Measurements from ENCODE around the gene NINL.
"Not testable (repeated sequence)": the region's sequence is repeated elsewhere in the genome, so short reads cannot be mapped to it uniquely, and the experiment has no call there.

The NINL gene

DNA sequence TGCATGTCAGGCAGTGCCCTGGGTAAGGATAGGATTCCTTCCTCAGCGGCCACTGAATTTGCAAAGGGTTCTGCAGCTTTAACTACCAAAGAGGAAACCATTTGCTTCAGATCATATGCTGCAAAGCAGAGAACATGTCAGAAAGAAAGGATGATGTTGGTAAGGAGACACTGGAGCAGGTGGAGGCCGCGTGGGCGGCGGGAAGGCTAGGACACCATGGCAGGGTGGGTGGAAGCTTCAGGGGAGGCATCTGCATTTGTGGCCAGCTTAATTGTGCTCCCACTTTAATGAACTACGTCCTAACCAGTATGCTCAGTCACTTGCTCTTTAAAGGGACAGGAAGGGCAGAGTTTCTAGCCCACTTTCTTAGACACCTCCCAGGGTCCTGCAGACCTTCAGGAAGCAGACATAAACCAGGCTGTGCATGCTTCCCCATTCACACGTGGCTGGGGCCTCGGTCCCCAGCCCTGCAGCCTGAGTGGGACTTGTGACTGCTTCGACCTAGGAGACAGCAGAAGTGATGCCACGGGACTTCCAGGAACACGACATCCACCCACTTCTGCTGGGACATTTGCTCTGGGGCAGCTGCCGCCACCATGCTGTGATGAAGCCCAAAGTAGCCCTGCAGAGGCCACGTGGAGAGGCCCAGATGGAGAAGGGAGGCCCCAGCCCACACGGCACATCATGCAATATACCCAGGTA, 101.7 kb downstream of the NINL start:
- no peak for DNase-seq

DNA sequence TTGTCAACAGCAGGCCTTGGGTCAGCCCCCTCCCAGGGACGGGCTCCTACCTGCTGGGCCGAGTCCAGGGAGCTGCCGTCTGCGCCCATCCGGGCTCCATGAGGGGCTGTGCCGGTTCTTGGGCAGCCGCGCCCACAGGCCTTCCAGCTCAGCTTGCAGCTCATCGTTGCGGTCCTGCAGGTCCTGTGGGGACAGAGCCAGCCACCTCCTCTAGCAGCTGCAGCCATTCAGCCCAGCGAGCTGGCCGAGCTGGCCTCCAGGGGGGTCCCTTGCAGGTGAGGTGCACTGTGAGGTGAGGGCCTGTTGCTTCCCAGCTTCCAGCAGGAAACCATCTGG, 103.4 kb downstream of the NINL start:
- DNase-seq = no peak

DNA sequence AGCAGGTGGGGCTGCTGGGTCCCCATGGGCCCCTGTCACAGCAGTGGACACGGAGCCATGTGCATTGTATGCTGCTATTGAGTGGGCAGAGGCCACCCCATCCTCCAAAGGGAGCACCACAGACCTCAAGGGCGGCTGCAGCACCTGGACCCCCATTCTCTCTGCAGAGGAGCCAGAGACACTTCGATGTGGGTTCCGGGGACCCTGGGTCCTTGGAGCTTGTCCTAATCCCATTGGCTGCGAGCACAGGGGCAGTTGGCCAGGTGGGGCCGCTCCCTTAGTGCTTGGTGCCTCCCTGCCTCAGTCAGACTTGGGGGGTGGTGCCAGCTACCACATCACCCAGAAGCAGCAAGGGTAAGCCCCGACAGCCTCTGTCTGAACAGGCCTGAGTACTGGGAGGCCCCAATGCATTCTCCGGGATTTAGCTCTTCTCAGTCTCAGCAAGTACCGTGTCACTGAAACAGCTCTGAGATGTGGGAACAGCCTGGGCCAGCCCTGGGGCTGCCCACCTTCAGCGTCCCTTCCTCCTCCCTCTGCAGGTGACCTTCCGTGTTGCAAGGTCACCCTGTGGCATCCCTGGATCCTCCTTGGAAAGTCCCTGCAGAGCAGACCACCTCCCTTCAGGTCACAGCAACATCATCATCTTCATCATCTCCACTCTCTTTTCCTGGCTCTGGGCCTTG, 104.0 kb downstream of the NINL start:
- no peak for DNase-seq

DNA sequence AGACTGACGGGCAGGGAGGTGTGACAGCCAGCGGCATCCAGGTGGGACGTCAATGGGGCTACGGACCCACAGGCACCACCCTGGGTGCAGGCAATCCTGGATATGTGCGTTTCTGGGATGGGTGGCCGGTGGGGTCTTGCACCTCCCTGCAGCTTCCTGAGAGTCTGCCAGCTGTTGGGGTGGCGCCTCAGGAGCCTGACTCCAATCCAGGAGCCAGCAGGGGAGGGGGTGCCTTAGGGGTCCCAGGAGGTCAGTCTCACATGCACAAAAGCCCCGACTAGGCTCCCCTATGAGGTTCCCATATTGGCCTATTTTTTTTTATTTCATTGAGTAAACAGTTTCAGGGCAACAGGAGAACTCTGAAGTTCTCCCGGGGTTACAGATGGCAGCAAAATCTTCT, 104.5 kb downstream of the NINL start:
- no peak for DNase-seq

DNA sequence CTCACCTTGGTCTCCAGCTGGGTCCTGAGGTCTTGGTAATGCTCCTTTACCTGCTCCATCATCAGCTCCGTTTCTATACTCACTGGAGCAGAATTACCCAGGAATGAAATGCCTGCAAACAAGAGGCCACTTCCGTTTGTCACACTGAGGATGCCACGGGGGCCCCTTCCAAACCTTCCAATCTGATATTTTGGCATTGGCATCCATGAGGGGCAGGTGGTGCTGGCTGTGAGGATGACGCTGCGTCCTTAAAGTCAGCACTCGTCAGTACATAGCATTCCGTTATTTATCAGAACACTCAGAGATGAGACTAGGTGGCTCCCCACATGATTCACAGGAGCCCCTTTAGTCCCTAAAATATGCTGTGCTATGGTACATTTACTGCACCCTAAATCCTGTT, 105.2 kb downstream of the NINL start:
- no peak for DNase-seq

DNA sequence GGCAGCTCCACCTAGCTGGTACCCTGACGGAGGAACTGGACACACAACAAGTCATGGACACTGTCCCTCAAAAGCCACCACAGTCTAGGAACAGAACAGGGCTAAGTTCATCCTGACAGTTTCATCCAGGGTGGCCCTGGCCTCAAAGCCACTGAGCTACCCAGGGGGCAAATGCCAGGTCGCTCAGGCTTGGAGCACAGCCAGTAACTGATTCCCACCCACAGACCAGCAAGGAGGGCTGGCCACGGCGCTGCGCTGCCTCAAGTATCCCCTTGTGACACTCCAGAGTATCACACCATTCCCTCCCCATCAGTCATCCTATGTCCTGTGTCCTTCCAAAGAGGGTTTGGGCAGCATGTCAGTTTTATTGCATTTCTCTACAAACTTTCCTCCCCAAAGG, 105.7 kb downstream of the NINL start:
- no peak for DNase-seq

DNA sequence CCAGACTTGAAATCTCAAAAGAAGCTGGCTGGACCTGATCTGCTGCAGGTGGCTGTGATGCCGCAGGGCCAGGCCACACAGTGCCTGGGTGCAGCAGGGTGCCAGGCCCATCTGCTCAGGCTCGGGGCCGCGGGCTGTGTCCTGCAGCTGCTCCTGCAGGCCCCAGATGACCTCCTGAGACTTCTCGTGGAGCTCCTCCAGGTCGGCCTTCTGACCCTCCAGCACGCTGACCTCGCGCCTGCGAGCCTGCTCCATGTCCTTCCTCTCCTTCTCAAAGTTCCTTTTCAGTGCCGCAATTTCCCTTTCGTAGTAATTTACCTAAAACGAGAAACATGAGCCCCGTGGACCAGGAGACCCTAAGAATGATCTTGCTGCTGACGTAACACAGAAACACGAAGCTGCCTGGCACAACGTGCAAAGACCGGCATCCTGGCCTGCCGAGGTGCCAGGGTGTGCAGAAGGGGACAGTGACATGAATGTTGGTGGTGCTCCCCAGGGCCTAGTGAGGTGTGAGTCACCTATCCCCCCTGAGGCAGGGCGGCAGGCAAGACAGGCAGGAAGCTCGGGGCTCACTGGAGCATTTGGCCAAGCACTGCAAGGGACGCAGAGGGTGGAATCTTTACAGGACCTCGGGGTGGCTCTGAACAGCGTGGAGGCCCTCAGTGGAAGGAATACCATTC, 106.3 kb downstream of the NINL start:
- no peak for DNase-seq

DNA sequence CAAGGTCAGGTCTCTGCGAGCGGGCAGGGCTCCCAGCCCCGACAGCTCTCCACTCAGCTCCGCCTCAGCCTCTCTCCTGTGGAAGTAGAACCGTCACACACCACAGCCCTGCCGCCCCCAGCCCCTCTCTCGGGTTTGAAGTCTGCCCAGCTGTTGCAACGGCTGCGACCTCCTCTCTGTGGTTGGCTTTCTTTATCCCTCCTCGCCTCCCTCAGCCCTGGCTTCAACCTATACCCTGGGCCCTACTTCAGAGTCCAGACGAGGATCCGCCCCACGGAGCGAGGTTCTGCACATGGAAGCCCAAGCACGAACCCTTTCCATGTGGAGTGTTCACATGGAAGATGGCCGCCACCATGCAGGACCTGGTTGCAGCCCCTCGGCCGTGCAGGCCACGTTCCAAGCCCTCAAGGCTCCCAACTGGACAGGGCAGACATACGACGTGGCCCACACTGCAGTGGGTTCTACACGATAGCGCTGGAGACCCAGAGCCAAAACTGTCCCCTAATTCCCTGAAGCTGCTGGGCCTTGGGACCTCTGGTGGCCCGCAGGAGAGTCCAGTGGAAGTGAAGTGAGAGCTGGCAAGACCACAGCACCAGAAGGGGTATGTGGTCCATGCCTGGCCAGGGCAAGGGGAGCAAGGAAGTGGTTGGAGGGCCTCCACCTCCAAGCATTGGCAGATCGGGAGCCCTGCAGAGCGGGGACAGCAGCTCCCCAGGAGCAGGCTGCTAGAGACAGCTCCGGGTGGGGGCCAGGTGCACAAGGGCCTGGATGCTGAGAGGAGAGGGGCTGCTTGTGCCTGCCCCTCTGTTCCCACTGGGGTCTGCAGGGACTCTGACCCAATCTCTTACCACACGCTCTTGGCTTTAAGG, 108.1 kb downstream of the NINL start:
- no peak for DNase-seq

DNA sequence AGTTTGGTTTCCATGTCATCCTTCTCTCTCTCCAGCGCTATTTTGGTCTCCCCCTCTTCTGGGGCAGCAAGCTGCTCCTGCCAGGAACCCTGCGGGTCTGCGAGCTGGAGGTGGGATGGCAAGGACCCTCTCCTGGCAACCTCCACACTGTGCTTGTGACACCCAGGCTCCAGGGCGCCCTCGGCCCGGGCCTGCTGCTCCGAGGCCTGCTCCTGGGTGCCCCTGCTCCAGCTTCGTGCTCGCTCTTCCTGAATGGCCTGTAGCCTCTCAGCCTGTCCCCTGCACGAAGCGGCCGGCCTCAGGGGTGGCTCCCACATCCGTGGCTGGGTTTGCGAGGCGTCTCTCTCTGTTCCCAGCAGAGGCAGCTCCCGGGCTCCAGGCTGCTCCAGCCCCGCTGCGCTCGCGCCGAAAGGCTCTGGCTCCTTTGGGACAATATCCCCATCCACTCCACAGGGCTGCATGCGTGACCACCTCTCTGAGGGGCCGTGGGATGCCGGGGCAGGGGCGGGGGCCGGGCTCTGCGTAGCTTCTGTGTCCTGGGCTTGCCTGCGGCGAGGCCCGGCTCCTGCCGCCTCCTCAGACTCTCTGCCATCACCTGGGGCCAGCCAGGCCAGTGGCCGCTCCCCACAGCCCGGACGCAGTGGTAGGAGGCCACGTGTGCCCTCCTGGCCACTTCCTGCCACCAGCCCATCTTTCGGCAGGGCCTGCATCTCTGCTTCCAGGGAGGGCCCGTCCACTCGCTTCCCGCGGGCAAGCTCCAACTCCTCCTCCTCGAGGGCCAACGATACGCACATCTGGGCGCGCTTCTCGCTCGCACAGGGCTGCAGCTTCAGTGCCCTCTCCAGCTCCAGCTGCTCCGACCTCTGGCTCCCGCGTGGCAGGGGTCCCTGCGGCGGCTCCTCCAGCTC, 109.0 kb downstream of the NINL start:
- DNase-seq = no peak

DNA sequence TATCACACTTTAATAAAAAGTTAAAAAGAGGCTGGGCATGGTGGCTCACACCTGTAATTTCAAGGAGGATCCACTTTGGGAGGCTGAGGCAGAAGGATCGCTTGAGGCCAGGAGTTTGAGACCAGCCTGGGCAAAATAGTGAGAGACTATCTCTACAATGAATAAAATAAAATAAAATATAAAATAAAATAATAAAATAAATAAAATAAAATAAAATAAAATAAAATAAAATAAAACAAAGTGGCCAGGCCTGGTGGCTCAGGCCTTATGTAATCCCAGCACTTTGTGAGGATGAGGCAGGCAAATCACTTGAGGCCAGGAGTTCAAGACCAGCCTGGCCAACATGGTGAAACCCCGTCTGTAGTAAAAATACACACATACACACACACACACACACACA, 112.0 kb downstream of the NINL start:
- not testable (repeated sequence) for DNase-seq

DNA sequence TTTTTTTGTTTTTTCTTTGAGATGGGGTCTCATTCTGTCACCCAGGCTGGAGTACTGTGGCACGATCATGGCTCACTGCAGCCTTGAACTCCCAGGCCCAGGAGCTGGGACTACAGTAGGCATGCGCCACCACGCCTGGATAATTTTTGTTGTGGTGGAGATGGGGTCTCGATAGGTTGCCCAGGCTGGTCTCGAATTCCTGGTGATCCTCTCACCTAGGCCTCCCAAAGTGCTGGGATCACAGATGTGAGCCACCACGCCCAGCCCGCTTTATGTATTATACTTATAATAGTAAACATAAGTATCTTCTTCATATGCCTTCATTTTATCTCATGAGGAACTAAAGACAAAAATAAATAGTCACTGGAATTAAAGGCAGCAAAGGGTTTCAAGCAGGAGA, 114.3 kb downstream of the NINL start:
- no peak for DNase-seq

DNA sequence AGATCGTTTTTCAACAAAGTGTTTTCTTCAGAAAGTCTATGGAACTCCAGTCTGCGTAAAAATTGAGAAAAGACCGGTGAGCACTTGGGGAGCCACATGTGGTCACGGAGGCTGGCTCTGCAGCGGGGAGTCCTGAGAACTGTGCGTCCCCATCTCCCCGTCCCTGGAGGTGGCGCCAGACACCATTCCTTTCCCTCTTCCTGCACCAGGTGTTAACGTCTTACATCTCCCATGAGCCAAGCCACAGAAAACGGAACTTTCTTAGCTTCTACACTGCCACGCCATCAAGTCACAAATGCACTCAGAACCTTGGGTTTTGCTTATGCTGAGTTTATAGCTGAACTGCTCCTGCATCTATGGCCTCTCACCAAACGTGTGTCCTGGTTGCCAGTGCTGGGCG, 115.3 kb downstream of the NINL start:
- no peak for DNase-seq

DNA sequence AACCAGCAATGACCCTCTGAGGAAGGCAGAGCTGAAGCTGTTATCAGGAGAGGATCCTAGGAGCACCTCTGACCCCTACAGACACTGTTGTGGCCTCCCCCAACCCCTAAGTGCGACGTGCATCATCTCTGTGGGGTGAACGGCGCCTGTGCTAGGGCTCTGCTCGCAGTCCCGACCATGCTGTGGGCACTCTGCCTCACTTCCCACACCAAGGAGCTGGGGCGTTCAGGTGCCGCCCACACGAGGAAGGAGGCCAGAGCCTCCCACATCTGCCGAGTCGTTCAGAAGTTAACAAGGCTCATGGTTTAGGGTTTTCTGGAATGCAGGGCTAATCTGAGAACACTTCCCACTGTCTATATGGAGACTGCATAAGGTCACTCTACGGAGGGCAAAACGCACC, 115.8 kb downstream of the NINL start:
- no peak for DNase-seq

DNA sequence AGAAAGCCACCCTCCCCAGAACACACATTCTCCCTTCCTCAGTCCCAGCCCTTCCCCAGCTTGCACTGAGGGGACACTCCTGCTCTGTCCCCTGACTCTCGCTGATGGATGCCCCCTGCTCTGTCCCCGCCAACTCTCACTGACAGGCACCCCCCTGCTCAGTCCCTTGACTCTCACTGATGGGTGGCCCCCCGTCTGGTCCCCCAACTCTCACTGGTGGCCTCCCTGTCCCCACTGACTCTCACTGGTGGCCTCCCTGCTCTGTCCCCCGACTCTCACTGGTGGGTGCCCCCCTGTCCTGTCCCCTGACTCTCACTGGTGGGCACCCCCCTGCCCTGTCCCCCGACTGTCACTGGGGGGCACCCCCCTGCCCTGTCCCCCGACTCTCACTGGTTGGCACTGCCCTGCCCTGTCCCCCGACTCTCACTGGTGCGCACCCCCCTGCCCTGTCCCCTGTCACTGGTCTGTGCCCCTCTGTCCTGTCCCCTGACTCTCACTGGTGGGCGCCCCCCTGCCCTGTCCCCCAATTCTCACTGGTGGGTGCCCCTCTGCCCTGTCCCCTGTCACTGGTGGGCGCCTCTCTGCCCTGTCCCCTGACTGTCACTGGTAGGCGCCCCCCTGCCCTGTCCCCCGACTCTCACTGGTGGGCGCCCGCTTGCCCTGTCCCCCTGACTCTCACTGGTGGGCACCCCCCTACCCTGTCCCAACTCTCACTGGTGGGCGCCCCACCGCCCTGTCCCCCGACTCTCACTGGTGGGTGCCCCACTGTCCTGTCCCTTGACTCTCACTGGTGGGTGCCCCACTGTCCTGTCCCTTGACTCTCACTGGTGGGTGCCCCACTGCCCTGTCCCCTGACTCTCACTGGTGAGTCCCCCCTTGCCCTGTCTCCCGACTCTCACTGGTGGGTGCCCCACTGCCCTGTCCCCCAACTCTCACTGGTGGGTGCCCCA, 116.9 kb downstream of the NINL start:
- no peak for DNase-seq

DNA sequence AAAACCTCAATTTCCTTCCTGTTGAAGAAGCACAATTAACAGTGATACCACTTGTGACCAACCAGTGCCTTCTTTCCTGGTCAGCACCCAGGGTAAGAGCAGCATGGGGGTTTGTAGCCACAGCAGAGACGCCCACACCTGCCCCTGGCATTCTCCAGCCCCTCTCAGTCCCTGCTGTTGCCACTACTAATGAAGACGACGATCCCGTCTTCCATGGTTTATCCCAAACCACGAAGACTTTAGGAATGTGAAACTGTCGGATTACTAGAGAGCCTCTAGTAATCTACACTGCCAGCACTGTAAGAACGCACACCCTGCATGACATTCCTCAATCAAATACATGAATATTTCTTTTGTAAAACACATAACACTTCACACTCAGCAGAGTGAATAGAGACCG, 117.9 kb downstream of the NINL start:
- DNase-seq = no peak

DNA sequence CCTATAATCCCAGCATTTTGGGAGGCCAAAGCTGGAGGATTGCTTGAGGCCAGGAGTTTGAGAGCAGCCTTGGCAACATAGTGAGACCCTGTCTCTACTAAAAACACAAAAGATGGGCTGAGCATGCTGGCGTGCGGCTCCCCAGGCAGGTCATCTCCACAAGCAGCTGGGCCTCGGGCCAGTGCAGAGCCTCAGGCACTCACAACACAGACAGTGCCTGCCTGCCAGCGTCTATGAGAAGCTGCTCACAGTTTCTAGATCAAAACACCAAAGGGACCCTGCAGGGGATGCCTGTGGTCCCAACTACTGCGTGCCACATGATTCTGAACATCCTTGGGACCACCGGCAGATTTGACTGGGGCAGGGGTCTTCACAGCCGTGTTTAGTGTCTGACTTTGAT, 118.5 kb downstream of the NINL start:
- no peak for DNase-seq

DNA sequence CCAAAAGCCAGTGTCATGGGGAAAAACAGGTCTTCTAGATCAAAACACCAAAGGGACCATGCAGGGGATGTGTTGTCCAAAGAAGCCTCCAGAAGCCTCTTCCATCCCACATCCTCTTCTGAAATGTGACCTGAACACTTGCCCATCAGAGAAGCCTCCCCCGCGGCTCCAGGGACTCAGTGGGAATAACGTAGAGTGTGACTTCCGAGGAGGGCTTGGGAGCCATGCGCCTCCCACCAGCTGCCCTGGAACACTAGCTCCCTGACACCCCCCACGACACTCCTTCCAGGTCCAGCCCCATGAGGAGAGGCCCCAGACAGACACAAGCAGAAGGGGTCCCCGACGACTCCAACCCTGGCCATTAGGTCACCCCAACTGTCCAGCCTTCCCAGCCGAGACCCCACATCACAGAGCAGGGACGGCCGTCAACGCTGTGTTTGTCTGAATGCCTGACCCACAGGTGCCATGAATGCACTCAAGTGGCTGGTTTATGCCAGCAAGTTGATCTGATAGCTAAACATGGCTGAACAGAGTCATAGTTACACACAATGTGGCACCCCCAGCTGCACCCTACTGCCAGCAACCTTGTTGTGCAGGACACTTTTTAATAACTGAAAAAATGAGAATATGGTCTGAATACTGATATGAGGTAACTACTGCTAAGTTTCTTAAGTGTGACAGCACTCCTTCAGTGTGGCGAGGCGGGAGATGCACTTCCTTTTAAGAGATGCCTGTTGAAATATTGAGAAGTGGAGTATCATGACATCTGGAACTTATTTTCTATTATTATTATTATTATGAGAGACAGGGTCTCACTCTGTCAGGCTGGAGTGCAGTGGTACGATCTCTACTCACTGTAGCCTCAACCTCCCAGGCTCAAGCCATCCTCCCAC, 119.8 kb downstream of the NINL start:
- DNase-seq = no peak

DNA sequence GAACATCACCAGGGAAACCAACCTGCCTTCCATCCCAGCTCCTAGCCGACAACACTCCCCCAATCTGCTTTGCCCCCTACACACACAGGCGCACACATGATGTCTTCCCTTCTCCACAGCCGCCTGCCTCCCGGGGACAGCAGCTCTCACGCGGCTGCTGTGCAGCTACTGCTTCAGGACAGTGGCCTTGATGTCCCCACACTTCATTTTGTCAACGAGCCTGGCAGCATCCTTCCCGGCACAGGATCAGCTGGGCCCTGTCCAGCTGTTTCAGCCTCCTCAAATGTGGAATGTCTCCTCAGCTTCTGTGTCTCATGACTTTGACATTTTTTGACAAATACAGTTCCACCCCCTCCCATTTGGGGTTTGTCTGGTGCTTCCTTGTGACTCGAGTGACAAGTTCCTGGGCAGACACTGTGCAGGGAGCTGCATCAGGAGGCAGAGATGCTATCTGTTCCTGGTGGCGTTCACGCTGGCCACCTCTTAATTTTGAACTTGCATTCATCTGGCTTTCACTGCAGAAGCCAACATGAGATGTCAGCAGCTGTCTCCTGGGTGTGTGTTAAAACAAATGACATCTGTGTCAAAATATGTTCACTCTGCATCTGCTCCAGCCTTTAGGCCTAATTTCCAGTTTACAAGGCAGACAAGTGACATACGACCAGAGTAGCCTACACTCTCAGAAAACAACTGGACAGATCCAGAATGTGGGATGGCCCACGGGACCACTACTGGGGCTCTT, 120.7 kb downstream of the NINL start:
- no peak for DNase-seq
